ENCODE measurements around the gene PPAT.
"Not testable (repeated sequence)": the region's sequence is repeated elsewhere in the genome, so short reads cannot be mapped to it uniquely, and the experiment has no call there.

Gene PPAT

DNA sequence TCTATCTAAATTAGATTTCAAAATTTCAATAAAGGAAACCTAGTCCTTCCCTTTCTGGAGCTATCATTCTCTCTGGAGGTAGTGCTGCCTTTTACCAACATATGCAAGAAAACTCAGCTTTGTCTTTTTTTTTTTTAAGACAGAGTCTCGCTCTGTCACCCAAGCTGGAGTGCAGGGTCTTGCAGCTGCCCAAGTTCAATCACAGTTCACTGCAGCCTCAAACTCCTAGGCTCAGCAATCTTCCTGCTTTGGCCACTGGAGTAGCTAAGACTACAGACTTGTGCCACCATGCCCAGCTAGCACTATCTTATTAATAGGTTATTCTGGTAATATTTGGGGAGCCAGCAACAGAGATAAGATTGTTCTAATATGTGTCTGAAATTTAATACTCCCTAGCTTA, 60.5 kb downstream of the PPAT start:
- DNase-seq, result no peak

DNA sequence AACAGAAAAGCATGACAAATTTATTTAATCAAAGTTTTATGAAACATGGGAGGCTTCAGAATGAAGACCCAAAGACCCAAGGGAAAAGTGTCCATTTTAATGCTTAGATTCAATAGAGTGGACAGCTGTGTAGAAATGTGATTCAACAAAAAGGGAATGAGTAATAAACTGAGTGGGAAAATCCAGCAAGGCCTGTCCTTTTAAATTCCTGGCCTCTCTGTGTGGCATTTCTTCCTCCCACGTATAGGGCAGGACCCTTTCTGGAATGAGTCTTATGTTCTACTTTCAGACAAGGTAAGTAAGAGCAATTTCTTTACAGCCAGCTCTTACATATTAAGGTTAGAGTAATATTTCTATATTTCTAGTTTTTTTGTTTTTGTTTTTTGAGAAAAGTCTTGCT, 62.6 kb downstream of the PPAT start:
- peak; percentile 6 for DNase-seq

DNA sequence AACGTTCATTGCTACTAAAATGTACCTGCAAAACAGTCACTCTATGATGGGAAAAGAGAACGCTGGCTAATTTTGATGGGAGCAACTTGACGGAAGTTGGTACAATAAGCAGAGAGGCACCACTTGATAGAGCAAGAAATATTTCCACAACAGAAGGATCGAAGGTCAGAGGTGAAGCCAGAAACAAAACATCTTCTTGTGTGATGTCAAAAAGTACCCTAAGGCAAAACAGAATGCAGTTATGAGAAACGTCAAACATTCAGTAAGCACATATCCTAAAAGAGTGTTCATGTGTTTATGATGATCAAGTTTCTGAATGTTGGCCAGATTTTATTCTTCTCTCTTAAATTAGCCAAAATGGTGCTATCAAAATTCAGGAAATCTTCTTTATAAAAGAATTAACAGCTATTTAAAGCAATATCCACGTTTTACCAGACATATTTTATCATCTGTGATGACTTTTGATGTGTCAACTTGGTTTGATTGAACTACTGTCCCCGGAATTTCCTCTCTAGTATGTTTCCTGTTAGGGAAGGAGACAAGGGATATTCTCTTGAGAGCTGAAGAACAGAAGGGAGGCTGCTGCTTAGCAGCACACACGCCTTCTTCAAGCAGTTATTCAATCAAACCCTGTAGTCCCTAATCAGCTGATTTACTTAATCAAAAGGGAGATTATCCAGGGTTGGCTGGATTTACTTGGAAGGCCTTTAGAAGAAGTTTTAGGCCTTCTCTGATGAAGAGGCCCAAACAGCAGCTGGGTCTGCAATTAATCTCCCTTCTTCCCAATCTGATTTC, 63.8 kb downstream of the PPAT start:
- DNase-seq, result no peak

DNA sequence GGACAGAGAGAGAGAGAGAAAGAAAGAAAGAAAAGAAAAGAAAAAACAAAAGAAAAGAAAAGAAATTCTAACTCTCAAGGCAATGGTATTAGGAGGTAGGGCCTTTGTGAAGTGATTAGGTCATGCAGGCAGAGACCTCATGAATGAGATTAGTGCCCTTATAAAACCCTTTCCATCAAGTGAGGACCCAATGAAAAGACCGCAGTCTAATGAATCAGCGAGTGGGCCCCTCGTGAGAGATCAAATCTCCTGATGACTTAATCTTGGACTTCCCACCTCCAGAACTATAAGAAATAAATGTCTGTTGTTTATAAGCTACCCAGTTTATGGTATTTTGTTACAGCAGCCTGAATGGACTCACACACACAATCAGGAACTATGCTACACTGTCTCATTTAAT, 65.0 kb downstream of the PPAT start:
- DNase-seq, result no peak

- DNase-seq, result not testable (repeated sequence)
Measured at GRCh38 chr4:56362981-56363380, 72.4 kb downstream of the PPAT start.

GRCh38 chr4:56360071-56360470, 75.3 kb downstream of the PPAT start:
- DNase-seq, result no peak

- DNase-seq, result no peak
Measured at GRCh38 chr4:56356650-56357049, 78.8 kb downstream of the PPAT start.

- no peak for DNase-seq
Measured at GRCh38 chr4:56348576-56348975, 86.8 kb downstream of the PPAT start.

DNA sequence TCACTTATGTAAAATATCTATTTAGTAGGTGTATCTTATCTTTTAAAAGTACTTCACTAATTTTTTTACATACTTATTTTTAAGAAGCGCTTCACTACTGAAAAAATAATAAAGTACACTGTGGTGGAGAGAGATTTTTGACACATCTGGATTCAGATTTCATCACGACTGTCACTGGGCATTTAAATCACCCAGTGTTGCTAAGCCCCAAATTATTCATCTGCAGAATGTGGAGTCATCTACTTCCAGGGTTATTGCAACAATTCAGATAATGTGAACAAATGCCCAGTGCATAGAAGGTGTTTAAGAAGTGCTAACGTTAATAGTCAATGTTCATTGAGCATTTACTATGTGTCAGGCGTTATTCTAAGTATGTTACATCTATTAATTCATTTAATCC, 90.0 kb downstream of the PPAT start:
- no peak for DNase-seq
